Measurements from ENCODE around the gene HES1.

DNA sequence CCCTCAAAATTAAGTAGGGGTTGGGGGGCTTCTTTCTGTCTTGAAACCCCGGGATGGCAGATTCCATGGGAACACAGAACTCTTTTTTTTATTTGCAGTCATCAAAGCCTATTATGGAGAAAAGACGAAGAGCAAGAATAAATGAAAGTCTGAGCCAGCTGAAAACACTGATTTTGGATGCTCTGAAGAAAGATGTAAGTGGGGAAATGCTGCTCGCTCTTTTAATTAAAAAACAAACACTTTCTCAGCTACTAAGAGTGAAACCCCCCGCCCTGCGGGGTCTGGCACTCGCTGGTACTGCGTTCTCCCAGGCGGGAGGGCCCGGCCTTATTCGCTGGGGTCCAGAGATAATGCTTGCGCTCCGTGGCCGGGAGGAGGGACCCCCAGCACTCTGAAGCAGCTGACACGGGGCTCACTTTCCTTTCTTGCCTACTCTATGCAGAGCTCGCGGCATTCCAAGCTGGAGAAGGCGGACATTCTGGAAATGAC, 615 bp downstream of the HES1 start:
- TF ChIP-seq, protein P1, sequence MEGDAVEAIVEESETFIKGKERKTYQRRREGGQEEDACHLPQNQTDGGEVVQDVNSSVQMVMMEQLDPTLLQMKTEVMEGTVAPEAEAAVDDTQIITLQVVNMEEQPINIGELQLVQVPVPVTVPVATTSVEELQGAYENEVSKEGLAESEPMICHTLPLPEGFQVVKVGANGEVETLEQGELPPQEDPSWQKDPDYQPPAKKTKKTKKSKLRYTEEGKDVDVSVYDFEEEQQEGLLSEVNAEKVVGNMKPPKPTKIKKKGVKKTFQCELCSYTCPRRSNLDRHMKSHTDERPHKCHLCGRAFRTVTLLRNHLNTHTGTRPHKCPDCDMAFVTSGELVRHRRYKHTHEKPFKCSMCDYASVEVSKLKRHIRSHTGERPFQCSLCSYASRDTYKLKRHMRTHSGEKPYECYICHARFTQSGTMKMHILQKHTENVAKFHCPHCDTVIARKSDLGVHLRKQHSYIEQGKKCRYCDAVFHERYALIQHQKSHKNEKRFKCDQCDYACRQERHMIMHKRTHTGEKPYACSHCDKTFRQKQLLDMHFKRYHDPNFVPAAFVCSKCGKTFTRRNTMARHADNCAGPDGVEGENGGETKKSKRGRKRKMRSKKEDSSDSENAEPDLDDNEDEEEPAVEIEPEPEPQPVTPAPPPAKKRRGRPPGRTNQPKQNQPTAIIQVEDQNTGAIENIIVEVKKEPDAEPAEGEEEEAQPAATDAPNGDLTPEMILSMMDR (IDR thresholded peaks at IDR 0.05) = no peak
- TF ChIP-seq POLR2A (IDR thresholded peaks at IDR 0.05) (no peak), POLR2AphosphoS5 (IDR thresholded peaks at IDR 0.05) (no peak)

Measured in sigmoid colon (tissue), 4 donors.